HCT116 (cell line): ENCODE data around the gene MYBPC2. TPM values are rescaled to one million over a fixed set of nuclear protein-coding genes. Genes with fewer than 3 reads are reported as not detected.

Experiments used
- ATAC-seq: fragments of 200-7000 bp; cut with Tn5 transposase; 2 replicates; pipeline ENCODE4 v1.9.1; 2020; ENCODE audit warnings: mild to moderate bottlenecking, moderate library complexity
- BruUV-seq: library from RNA; stranded (reverse); fragments of 400-500 nt; replicated peaks from 2 replicates; lab custom pipeline; 2021; lab: Mats Ljungman, UMichigan
- CTCF ChIA-PET: fragments of 300-600 bp; sonication (Branson Sonifier 250); formaldehyde crosslinking; loops from one replicate; lab custom pipeline; 2021; ENCODE audit warnings: antibody characterized with exemption; lab: Charles Lee
- POLR2A ChIA-PET: fragments of 300-600, 350-600 bp; sonication (Branson Sonifier 250); formaldehyde crosslinking; loops from one replicate; lab custom pipeline; 2021; ENCODE audit warnings: antibody characterized with exemption; lab: Charles Lee
- RAD21 ChIA-PET, 2 experiments: fragments of 300-600 bp; sonication (Branson Sonifier 250); formaldehyde crosslinking; loops; one replicate each; lab custom pipeline; 2023; ENCODE audit warnings: low total read pairs in 2 of 2; ENCODE audit not compliant: uncharacterized antibody in 2 of 2, unreplicated experiment in 2 of 2, low non-redundant PET in 1 of 2; lab: Charles Lee
- DNase-seq: peaks from one replicate; pipeline ENCODE4 v3.0.0-alpha.2; 2010; ENCODE audit warnings: low read depth, low spot score
- H2AFZ ChIP-seq: fragments of 200-600 bp; shearing (Covaris generic), sonication (generic); 2 replicates; pipeline ENCODE4 v1.6.1; 2017; ENCODE audit warnings: low read depth, mixed run types, mixed read lengths, antibody characterized with exemption, low read length; ENCODE audit not compliant: poor library complexity, severe bottlenecking
- H3K27ac ChIP-seq: 2 replicates; pipeline ENCODE4 v1.5.1; 2012; ENCODE audit warnings: low read depth, low read length
- H3K27me3 ChIP-seq: fragments of 200-600 bp; sonication (generic); 2 replicates; pipeline ENCODE4 v1.6.1; 2016; ENCODE audit warnings: mixed run types, low read length, mixed read lengths; ENCODE audit not compliant: insufficient read depth
- H3K36me3 ChIP-seq, 2 experiments: fragments of 200-500 bp in 1 of 2; fragments of 200-600 bp in 1 of 2; sonication (Bioruptor generic) in 1 of 2; sonication (generic) in 1 of 2; 2 replicates each; pipeline versions ENCODE4 v1.5.1 to v1.6.1; 2014 to 2016; ENCODE audit warnings: low read length in 2 of 2, inconsistent platforms in 1 of 2, mixed read lengths in 1 of 2, mixed run types in 1 of 2; ENCODE audit not compliant: insufficient read depth in 2 of 2, control insufficient read depth in 1 of 2
- H3K4me1 ChIP-seq, 2 experiments: fragments of 200-600 bp in 1 of 2; sonication (generic) in 1 of 2; 2 replicates each; pipeline versions ENCODE4 v1.5.1 to v1.6.1; 2012 to 2017; ENCODE audit warnings: low read length in 2 of 2, inconsistent platforms in 1 of 2, mild to moderate bottlenecking in 1 of 2, mixed read lengths in 1 of 2, mixed run types in 1 of 2, moderate library complexity in 1 of 2; ENCODE audit not compliant: insufficient read depth in 2 of 2, control insufficient read depth in 1 of 2
- H3K4me2 ChIP-seq: fragments of 200-600 bp; sonication (generic); 2 replicates; pipeline ENCODE4 v1.6.1; 2017; ENCODE audit warnings: mixed run types, low read length, mixed read lengths
- H3K4me3 ChIP-seq, 2 experiments: fragments of 200-600 bp in 1 of 2; sonication (generic) in 1 of 2; replicated peaks in 1 of 2; 2 replicates each; pipeline ENCODE4 v1.5.1; 2011 to 2016; ENCODE audit warnings: low read length in 2 of 2, control low read depth in 1 of 2, low read depth in 1 of 2, mild to moderate bottlenecking in 1 of 2, mixed read lengths in 1 of 2, mixed run types in 1 of 2
- H3K79me2 ChIP-seq: fragments of 200-600 bp; sonication (generic); 2 replicates; pipeline ENCODE4 v1.6.1; 2017; ENCODE audit warnings: mild to moderate bottlenecking, mixed run types, low read length, moderate library complexity, mixed read lengths; ENCODE audit not compliant: insufficient read depth
- H3K9ac ChIP-seq: fragments of 200-600 bp; sonication (generic); 2 replicates; pipeline ENCODE4 v1.6.1; 2016; ENCODE audit warnings: low read length, mixed read lengths
- H3K9me2 ChIP-seq: fragments of 200-600 bp; sonication (generic), shearing (Covaris generic); 2 replicates; pipeline ENCODE4 v1.6.1; 2017; ENCODE audit warnings: mixed run types, mild to moderate bottlenecking, moderate library complexity; ENCODE audit not compliant: insufficient read depth
- H3K9me3 ChIP-seq, 2 experiments: fragments of 200-500 bp in 1 of 2; fragments of 200-600 bp in 1 of 2; sonication (Bioruptor generic) in 1 of 2; sonication (generic) in 1 of 2; 2 replicates each; pipeline ENCODE4 v1.6.1; 2014 to 2017; ENCODE audit warnings: low read length in 2 of 2, mixed read lengths in 2 of 2, inconsistent platforms in 1 of 2, low read depth in 1 of 2, mild to moderate bottlenecking in 1 of 2, mixed run types in 1 of 2, moderate library complexity in 1 of 2; ENCODE audit not compliant: control insufficient read depth in 1 of 2, insufficient read depth in 1 of 2
- H4K20me1 ChIP-seq: fragments of 200-600 bp; sonication (generic), shearing (Covaris generic); 2 replicates; pipeline ENCODE4 v1.6.1; 2017; ENCODE audit warnings: mixed run types, mild to moderate bottlenecking, moderate library complexity; ENCODE audit not compliant: insufficient read depth
- ATF3 ChIP-seq: IDR thresholded peaks from 2 replicates; pipeline ENCODE4 v1.6.1; 2012
- CBX3 ChIP-seq: IDR thresholded peaks from 2 replicates; pipeline ENCODE4 v1.6.1; 2012; ENCODE audit warnings: low read depth
- CTCF ChIP-seq, 3 experiments: fragments of 200-600 bp in 1 of 3; sonication (generic) in 1 of 3; IDR thresholded peaks in 2 of 3; conservative IDR thresholded peaks in 1 of 3; 2 replicates each; pipeline ENCODE4 v1.5.1; 2012 to 2017; ENCODE audit warnings: low read depth in 2 of 3, low read length in 2 of 3, antibody characterized with exemption in 1 of 3, borderline replicate concordance in 1 of 3, control low read depth in 1 of 3, mild to moderate bottlenecking in 1 of 3, mixed read lengths in 1 of 3, mixed run types in 1 of 3, moderate library complexity in 1 of 3; ENCODE audit not compliant: insufficient read depth in 1 of 3
- EGR1 ChIP-seq: IDR thresholded peaks from 2 replicates; pipeline ENCODE4 v1.6.1; 2012; ENCODE audit warnings: low read depth
- ELF1 ChIP-seq: IDR thresholded peaks from 2 replicates; pipeline ENCODE4 v1.6.1; 2012; ENCODE audit warnings: low read depth, borderline replicate concordance
- EZH2phosphoT487 ChIP-seq: fragments of 200-600 bp; IDR thresholded peaks from 2 replicates; pipeline ENCODE4 v1.6.1; 2018; ENCODE audit warnings: antibody characterized with exemption, borderline replicate concordance
- FOSL1 ChIP-seq: IDR thresholded peaks from 2 replicates; pipeline ENCODE4 v1.6.1; 2012; ENCODE audit warnings: low read depth
- MAX ChIP-seq: IDR thresholded peaks from 2 replicates; pipeline ENCODE4 v1.6.1; 2012
- POLR2A ChIP-seq: IDR thresholded peaks from 2 replicates; pipeline ENCODE4 v1.7.0; 2011; ENCODE audit warnings: borderline replicate concordance; ENCODE audit not compliant: insufficient read depth, insufficient read length; ENCODE audit errors: extremely low read depth
- POLR2AphosphoS5 ChIP-seq: IDR thresholded peaks from 2 replicates; pipeline ENCODE4 v1.6.1; 2011; ENCODE audit warnings: mild to moderate bottlenecking, low read depth, low read length, moderate library complexity
- RAD21 ChIP-seq: IDR thresholded peaks from 2 replicates; pipeline ENCODE4 v1.6.1; 2012; ENCODE audit warnings: low read depth, mild to moderate bottlenecking
- REST ChIP-seq: IDR thresholded peaks from 2 replicates; pipeline ENCODE4 v1.6.1; 2012; ENCODE audit warnings: low read depth
- SIN3A ChIP-seq: IDR thresholded peaks from 2 replicates; pipeline ENCODE4 v1.6.1; 2012; ENCODE audit warnings: low read depth
- SP1 ChIP-seq: IDR thresholded peaks from 2 replicates; pipeline ENCODE4 v1.6.1; 2012; ENCODE audit warnings: low read depth
- SRF ChIP-seq: IDR thresholded peaks from 2 replicates; pipeline ENCODE4 v1.6.1; 2012; ENCODE audit warnings: low read depth
- ZFX ChIP-seq: fragments of 450-650 bp; IDR thresholded peaks from 2 replicates; pipeline ENCODE4 v1.6.1; 2017
- ZNF274 ChIP-seq: fragments of 200-500 bp; sonication (Bioruptor generic); IDR thresholded peaks from 2 replicates; pipeline ENCODE4 v1.6.1; 2014; ENCODE audit warnings: mild to moderate bottlenecking, low read depth, low read length, inconsistent platforms
- intact Hi-C: fragments of 100-400 bp; cut with micrococcal nuclease; formaldehyde crosslinking; loops from 2 replicates; pipeline ENCODE4 v1.10.0; 2022
- total RNA-seq: library from RNA; stranded (reverse); gene quantifications from one replicate; pipeline ENCODE4 v1.2.1, GENCODE V29; 2021; ENCODE audit not compliant: unreplicated experiment

Gene MYBPC2
- total RNA-seq, 1 experiment from 2014 or later: not detected

GRCh38 chr19:50481351-50482149 lies 48.9 kb downstream of the MYBPC2 start:
- no peak overlapping the region for H3K9ac ChIP-seq
- no peaks in the 10 kb centered on the region for H4K20me1 ChIP-seq
- intact Hi-C loops: no loop called here
- POLR2A ChIA-PET: no interaction called here
- RAD21 ChIA-PET: no interaction called here
- CTCF ChIA-PET: no interaction called here
- H3K79me2 ChIP-seq: peaks cover 37% of the 10 kb centered on the region
- peaks cover 18 to 38% of the 10 kb centered on the region in 2 experiments; a peak in 3 of 4 replicates for H3K36me3 ChIP-seq
- DNase-seq: no peak
- no TSS peak for BruUV-seq
- no peak overlapping the region for H3K4me3 ChIP-seq
- no peaks in the 10 kb centered on the region for H3K27me3 ChIP-seq
- H3K4me2 ChIP-seq: no peak overlapping the region
- H3K9me2 ChIP-seq: no peaks in the 10 kb centered on the region
- TF ChIP-seq SP1 (no peak), CBX3 (no peak), FOSL1 (no peak), REST (no peak), POLR2AphosphoS5 (no peak), ZFX (no peak), ZNF274 (no peak), EZH2phosphoT487 (no peak), SIN3A (no peak), ELF1 (no peak), ATF3 (no peak), SRF (no peak), MAX (no peak), POLR2A (no peak), CTCF (IDR thresholded peaks at IDR 0.05 in 2 of 3, conservative IDR thresholded peaks at IDR 0.05 in 1 of 3; ENCODE audit: borderline replicate concordance in 1 of 3, insufficient read depth in 1 of 3, low read depth in 2 of 3, low read length in 2 of 3) (no peak), EGR1 (no peak), RAD21 (no peak)
- H3K4me1 ChIP-seq: peaks cover 9 to 12% of the 10 kb centered on the region in 2 experiments; a peak in 3 of 4 replicates
- ATAC-seq: no peak
- H3K9me3 ChIP-seq: peaks cover under 1 to 10% of the 10 kb centered on the region in 2 experiments; a peak in 1 of 4 replicates
- no peak overlapping the region for H3K27ac ChIP-seq
- no peak overlapping the region for H2AFZ ChIP-seq
